Pancreas (tissue), 10 donors: ENCODE data around the gene CRHR1. TPM values are rescaled to one million over a fixed set of nuclear protein-coding genes. Genes with fewer than 3 reads are reported as not detected.
"Not testable (repeated sequence)": the region's sequence is repeated elsewhere in the genome, so short reads cannot be mapped to it uniquely, and the experiment has no call there.

Experiments
- ATAC-seq, 4 donors: fragments of 200-7000 bp; cut with Tn5 transposase; one replicate each; pipeline versions ENCODE4 v1.8.0 to v1.9.1; 2020; ENCODE audit warnings: mild to moderate bottlenecking in 4 of 4, moderate library complexity in 4 of 4
- DNase-seq, 6 donors: peaks; one replicate each; pipeline ENCODE4 v3.0.0-alpha.2; 2020
- FAIRE-seq: peaks from 2 replicates; lab custom pipeline; 2012; peaks lifted over from hg19 to GRCh38; lab: Jason Lieb, UNC
- H3K27ac ChIP-seq, 4 donors: fragments of 200-600 bp; sonication (generic); 1 replicate in 3 of 4; 2 replicates in 1 of 4; pipeline versions ENCODE4 v1.5.0 to v1.8.0; 2020
- H3K27me3 ChIP-seq, 4 donors: fragments of 200-600 bp; one replicate each; pipeline ENCODE4 v1.8.0; 2021
- H3K36me3 ChIP-seq, 3 donors: fragments of 200-600 bp; sonication (generic) in 1 of 3; one replicate each; pipeline versions ENCODE4 v1.5.0 to v1.8.0; 2020 to 2021
- H3K4me1 ChIP-seq, 3 donors: fragments of 200-600 bp; one replicate each; pipeline ENCODE4 v1.8.0; 2021
- H3K4me3 ChIP-seq, 4 donors: fragments of 200-600 bp; sonication (generic) in 2 of 4; one replicate each; pipeline versions ENCODE4 v1.5.0 to v1.8.0; 2020 to 2021
- H3K9me3 ChIP-seq, 4 donors: fragments of 200-600 bp; one replicate each; pipeline ENCODE4 v1.8.0; 2021
- WGBS, 2 donors: extraction: QIAGEN DNeasy Blood & Tissue Kit; methylation state at CpG; one replicate each; pipeline ENCODE4 v1.1.7; 2013; 5-methylcytosine and 5-hydroxymethylcytosine counted together
- intact Hi-C, 3 donors: fragments of 100-400 bp; cut with DNase I; formaldehyde crosslinking; loops; one replicate each; pipeline versions ENCODE4 v1.11.1 to v1.14.2; 2022
- polyA plus RNA-seq, 2 donors: library from polyadenylated mRNA; stranded (reverse); fragments of 200-250 nt; gene quantifications; one replicate each; pipeline ENCODE4 v1.2.3, GENCODE V29; 2013
- total RNA-seq, 6 donors: library from RNA; stranded (reverse); fragmentation: NEBNext Ultra II Directional in 4 of 6; extraction: Animal tissue kit (Norgen Biotek cat#: 25700) in 4 of 6; gene quantifications; one replicate each; pipeline versions ENCODE4 v1.2.1 to v1.2.4, GENCODE V29; 2021 to 2023
- TF ChIP-seq, protein P1 (sequence below), 4 donors: fragments of 200-600 bp; sonication (generic) in 3 of 4; IDR thresholded peaks; one replicate each; pipeline versions ENCODE4 v1.5.0 to v1.8.0; 2021; ENCODE audit warnings: antibody characterized with exemption in 4 of 4
- donor health status: healthy with polysubstance abuse.
- donor health status: DM: no; HTN: no; CAD: no; lungs with moderate emphysema.
- donor health status: DM: no; HTN: no; CAD: no.
- donor health status: control.
- donor health status: control.
- donor health status: Bipolar disorder and iron deficiency.
- donor health status: DM: yes; HTN: yes; CAD: no.
- donor health status: DM: no; HTN: no; CAD: no.
- donor health status: DM: no; HTN: no; CAD: no.
- donor health status: DM: yes; HTN: yes; CAD: no.

The CRHR1 gene
- total and polyA plus RNA-seq, 8 donors: 0.13 to 0.31 TPM; not detected in 6

- Histone ChIP-seq H3K4me1 (no peaks in the 10 kb centered on the region), H3K27me3 (no peaks in the 10 kb centered on the region), H3K27ac (no peak overlapping the region), H3K36me3 (no peaks in the 10 kb centered on the region), H3K9me3 (no peaks in the 10 kb centered on the region), H3K4me3 (no peak overlapping the region)
- ATAC-seq (no peak), DNase-seq (no peak), FAIRE-seq (no peak)
- intact Hi-C loops: no loop called here
- 58 to 68% methylated on average over 2 of the region's 2 CpGs for WGBS, 2 donors
- TF ChIP-seq, protein P1, sequence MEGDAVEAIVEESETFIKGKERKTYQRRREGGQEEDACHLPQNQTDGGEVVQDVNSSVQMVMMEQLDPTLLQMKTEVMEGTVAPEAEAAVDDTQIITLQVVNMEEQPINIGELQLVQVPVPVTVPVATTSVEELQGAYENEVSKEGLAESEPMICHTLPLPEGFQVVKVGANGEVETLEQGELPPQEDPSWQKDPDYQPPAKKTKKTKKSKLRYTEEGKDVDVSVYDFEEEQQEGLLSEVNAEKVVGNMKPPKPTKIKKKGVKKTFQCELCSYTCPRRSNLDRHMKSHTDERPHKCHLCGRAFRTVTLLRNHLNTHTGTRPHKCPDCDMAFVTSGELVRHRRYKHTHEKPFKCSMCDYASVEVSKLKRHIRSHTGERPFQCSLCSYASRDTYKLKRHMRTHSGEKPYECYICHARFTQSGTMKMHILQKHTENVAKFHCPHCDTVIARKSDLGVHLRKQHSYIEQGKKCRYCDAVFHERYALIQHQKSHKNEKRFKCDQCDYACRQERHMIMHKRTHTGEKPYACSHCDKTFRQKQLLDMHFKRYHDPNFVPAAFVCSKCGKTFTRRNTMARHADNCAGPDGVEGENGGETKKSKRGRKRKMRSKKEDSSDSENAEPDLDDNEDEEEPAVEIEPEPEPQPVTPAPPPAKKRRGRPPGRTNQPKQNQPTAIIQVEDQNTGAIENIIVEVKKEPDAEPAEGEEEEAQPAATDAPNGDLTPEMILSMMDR (IDR thresholded peaks at IDR 0.05): no peak
Measured at GRCh38 chr17:45855691-45856336, 71.7 kb downstream of the CRHR1 start.

- DNase-seq: no peak
- Histone ChIP-seq H3K27me3 (no peaks in the 10 kb centered on the region), H3K27ac (no peak overlapping the region), H3K36me3 (no peaks in the 10 kb centered on the region), H3K9me3 (no peaks in the 10 kb centered on the region), H3K4me3 (no peak overlapping the region), H3K4me1 (no peaks in the 10 kb centered on the region)
- WGBS, 2 donors: 36 to 40% methylated on average over 10 of the region's 10 CpGs
- ATAC-seq: peak in 1 of 4 donors; percentile 69
- intact Hi-C loops: no loop called here
- TF ChIP-seq, protein P1 (IDR thresholded peaks at IDR 0.05): no peak
- no peak for FAIRE-seq
Measured at GRCh38 chr17:45857977-45858708, 74.0 kb downstream of the CRHR1 start.

DNA sequence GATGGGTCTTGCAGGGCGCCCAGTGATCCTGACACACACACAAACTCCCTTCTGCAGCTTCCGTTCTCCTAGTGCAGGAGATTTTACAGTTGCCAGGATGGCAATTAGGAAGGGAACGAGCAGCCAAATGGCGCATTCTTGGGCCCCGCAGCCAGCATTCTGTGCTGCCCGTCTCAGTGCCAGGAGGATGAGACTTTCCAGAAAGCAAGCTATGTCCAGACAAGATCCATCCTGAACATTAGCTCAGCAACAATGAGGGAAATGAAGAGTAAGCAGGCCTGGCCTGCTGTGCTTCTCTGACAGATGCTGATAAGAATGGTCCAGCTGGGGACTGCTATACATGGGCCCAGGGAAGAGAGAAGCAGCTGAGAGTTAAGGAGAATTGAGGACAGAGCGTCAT lies 77.0 kb downstream of the CRHR1 start:
- ATAC-seq (no peak), DNase-seq (no peak), FAIRE-seq (no peak)
- TF ChIP-seq, protein P1 (IDR thresholded peaks at IDR 0.05): no peak
- H3K4me3 ChIP-seq: no peak overlapping the region
- H3K27me3 ChIP-seq: peaks cover 0 to 6% (median 0%) of the 10 kb centered on the region in 4 donors
- H3K4me1 ChIP-seq: no peaks in the 10 kb centered on the region
- H3K27ac ChIP-seq: no peak overlapping the region
- H3K36me3 ChIP-seq: no peaks in the 10 kb centered on the region
- no peaks in the 10 kb centered on the region for H3K9me3 ChIP-seq
- 62 to 78% methylated on average over 7 of the region's 7 CpGs for WGBS, 2 donors
- intact Hi-C loops: no loop called here

- H3K9me3 ChIP-seq, H3K4me3 ChIP-seq, DNase-seq, intact Hi-C loops, H3K36me3 ChIP-seq, FAIRE-seq, H3K4me1 ChIP-seq, H3K27ac ChIP-seq, ATAC-seq, H3K27me3 ChIP-seq: not testable (repeated sequence)
- WGBS, 2 donors: 72 to 80% methylated on average over 9 of the region's 9 CpGs
Measured at GRCh38 chr17:45862127-45862526, 78.0 kb downstream of the CRHR1 start.

DNA sequence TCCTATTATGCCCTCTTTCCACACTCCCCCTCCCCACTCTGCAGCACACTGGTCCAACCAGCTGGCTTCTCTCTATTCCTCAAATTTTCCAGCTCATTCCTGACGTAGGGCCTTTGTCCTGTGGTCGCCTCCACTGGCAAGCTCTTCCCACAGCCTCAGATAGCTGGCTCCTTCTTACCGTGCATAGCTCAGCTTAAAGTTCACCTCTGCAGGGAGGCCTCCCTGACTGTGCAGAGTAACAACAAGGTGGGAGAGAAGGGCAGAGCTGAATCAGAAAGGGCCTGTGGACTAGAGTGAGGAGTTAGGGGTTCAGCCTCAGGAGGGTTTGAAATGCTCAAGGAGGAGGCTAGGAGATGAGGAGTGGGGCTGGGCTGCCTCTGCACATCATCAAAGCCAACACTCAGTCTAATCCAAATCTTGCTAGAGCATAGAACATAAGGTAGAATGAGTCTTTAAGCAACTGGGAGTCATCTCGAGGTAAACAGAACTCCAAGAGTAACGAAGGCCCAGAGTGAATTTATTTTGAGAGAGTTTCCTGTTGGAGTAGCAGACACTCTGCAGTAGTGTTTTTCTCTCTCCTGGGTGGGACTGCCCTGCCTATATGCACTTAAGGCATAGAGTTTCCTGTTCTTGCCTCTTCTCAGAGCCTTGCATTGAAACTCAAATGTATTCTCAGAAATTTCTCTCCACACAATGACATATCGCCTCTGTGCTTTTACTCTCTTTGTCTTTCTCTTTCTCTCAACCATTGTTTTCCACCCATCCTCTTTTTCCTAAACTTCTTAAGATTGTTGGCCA lies 79.9 kb downstream of the CRHR1 start:
- no peak for FAIRE-seq
- 42 to 52% methylated on average over 6 of the region's 6 CpGs for WGBS, 2 donors
- peaks cover 0 to 6% (median 0%) of the 10 kb centered on the region in 4 donors for H3K27me3 ChIP-seq

More for the DNA sequence above, 79.9 kb downstream of the CRHR1 start:
- DNase-seq: no peak
- H3K9me3 ChIP-seq: no peaks in the 10 kb centered on the region
- H3K4me1 ChIP-seq: no peaks in the 10 kb centered on the region
- no peak overlapping the region for H3K4me3 ChIP-seq
- TF ChIP-seq, protein P1 (IDR thresholded peaks at IDR 0.05): no peak
- no peak overlapping the region for H3K27ac ChIP-seq
- intact Hi-C loops: no loop called here
- H3K36me3 ChIP-seq: no peaks in the 10 kb centered on the region
- no peak for ATAC-seq
